NCI-H526 treated with DMSO at 0.1 percent for 48 hours (cell line): ENCODE results near the gene PPP6R1.

Experiments
- DNase-seq: peaks from one replicate; lab custom pipeline; 2025; lab: John Stamatoyannopoulos, UW

PPP6R1 gene

DNA sequence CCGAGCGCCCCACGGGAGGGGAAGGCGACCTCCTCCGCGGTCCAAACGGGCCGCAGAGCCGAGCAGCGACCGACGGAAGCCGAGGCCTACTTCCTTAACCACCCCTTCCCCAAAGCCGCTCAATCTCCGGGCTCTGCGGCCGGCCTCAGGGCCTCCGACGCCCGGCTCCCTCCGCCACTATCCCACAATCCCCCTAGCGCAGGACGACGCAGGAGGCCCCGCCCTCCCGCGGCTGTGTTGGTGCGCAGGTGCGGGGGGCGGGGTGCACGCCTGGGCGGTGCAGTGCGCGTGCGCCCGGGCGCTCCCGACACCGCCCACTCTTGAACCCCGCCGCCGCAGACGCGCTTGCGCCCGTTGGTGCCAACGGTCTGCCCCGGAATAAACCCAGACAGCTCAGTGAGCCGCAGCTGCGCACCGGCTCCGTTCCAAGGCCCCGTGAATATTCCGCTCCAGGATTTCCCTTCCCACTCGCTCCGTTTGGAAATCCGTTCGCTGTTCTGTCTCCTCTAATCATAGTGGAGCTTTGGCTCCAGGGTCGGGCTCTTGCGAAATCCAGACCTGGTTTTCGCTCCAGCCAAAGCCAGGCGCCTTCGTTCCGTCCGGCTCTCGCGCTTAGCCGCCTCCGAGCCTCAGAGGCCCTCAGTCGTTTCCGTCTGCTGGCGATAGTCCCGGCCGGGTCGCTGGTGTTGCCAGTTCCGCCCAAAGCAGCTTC is at the start of gene PPP6R1:
TSS of gene PPP6R1 (minus strand) at position 190 of the 712 bp plus-strand sequence. CDS start 11,914 bp downstream, outside the sequence.
- peak; percentile 99 for DNase-seq

- DNase-seq, result no peak
These were observed 49.5 kb upstream of the PPP6R1 start for GRCh38 chr19:55308281-55308680.

DNA sequence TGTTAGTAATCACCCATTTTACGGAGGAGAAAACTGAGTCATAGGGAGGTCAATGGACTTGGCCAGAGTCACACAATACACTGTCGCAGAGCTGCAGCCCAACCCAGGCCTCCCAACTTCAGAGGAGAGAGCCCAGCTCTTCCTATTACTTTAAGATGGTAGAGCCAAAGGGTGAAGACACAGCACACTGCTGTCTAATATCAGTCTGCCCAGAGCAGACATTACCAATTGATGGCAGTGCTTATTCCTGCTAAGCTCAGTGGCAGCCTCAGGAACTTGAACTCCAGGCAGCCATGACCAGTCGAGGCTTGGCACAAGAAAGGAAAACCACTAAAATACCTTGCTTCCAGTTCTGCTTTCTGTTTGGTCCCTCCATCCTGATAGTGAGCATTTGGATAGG is 47.9 kb upstream of the PPP6R1 start:
- no peak for DNase-seq

GRCh38 chr19:55305983-55306562 is 47.3 kb upstream of the PPP6R1 start:
- DNase-seq, result no peak

DNA sequence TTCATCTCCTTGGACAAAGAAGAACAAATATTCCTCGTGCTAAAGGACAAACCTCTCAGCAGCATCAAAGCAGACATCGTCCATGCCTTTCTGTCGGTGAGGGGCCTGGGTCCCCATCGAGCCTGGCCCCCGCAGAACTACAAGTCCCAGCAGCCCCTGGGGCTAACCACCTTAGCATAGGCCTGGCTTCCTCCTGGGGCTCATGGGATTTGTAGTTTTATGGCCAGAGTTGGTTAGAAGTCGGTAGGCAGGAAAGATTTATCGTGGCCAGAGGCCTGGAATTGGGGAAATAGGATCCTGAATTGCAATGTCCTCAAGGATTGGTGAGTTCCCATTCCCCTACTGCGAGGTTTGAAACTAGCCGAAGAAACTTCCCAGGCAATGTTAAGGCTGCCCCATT is 46.7 kb upstream of the PPP6R1 start:
- peak; percentile 32 for DNase-seq

GRCh38 chr19:55304980-55305379 is 46.2 kb upstream of the PPP6R1 start:
- no peak for DNase-seq

DNA sequence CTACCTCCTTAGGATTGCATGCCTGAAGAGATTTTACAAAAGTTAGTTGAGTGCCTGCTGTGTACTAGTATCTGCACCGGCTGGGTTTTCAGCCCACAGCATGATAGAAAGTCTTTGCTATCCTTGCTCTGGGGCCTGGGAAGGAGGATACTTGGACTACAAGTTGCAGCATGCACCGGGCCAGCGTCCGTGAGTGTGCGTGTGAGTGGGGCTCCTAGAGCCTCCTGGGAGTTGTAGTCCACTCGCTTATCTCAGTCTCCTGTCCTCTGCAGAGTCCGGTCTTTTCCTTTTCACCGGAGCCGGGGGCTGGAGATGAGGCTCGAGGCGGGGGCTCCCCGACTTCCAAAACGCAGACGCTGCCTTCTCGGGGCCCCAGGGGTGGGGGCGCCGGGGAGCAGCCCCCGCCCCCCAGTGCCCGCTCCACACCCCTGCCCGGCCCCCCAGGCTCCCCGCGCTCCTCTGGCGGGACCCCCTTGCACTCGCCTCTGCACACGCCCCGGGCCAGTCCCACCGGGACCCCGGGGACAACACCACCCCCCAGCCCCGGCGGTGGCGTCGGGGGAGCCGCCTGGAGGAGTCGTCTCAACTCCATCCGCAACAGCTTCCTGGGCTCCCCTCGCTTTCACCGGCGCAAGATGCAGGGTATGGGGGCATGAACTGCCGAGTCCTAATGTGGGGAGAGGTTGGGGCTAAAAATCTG is 45.6 kb upstream of the PPP6R1 start:
- DNase-seq, result peak; percentile 32

DNA sequence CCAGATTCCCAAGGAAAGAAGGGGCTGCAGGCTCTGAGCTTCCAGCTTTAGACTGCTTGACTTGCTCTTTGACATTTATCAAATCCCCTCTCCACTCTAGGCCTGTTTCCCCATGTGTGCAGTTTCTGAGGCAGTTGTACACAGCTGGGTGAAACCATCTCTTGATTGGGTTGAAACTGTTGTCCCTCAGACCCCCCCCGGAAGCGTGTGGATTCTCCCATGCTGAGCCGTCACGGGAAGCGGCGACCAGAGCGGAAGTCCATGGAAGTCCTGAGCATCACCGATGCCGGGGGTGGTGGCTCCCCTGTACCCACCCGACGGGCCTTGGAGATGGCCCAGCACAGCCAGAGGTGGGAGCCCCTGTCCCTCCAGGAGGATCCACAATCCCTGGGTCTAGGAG is 44.7 kb upstream of the PPP6R1 start:
- no peak for DNase-seq

DNA sequence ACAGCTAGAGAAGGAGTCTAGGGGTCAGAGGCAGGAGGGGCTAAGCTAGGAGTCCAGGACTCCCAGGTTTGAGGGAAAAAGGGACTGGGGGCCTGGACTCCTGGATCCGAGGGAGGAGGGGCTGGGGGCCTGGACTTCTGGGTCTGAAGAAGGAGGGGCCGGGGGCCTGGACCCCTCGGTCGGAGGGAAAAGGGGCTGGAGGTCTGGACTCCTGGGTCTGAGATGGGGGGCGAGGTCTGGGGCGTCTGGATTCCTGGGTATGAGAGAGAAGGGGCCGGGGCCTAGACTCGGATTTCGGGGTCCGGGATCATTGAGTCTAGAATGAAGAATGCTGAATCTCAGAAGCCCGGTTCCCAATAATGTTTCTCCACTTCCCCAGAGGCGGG is 43.5 kb upstream of the PPP6R1 start:
- no peak for DNase-seq

- DNase-seq, result peak; percentile 72
These were observed 42.9 kb upstream of the PPP6R1 start for GRCh38 chr19:55301459-55302317.

DNA sequence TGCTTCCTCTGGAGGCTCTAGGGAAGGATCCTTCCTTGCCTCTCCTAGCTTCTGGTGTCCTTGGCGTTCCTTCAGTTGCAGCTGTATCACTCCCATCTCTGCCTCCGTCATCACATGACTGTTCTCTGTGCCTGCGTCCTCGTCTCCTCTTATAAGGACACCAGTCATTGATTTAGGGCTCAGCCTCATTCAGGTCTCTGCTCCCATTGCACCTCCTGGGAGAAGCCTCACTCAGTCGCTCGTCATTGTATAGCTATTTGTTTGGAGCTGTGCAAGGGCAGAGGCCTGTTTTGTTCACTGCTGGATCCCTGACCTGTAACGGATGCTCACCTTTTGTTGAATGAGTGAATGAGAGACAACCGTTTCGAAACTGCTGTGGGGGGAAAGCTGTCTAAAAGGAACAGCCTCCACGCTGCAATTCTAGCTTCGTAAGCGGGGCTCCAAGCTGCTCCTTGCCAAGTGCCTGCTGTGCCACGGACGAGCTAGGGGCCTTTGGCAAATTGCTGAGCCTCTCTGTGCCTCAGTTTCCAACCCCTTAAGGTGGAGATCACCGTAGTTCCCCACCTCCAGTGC is 42.2 kb upstream of the PPP6R1 start:
- no peak for DNase-seq

GRCh38 chr19:55299991-55300390 is 41.2 kb upstream of the PPP6R1 start:
- no peak for DNase-seq

DNA sequence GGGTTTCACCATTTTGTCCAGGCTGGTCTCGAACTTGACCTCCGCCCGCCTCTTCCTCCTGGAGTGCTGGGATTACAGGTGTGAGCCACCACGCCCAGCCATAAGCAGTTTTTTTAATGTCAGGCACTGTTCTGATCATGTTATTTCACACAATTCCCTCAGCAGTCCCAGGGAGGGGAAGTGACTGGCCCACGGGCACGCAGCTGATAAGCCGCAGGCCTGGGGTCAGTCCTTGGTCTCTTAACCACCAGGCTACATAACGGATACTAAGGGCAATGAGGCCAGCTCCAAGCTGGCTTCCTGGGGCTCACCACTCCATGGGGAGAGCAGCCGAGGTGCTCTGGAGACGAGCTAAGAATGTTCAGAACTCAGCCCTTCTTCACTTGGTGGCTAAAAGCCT is 38.5 kb upstream of the PPP6R1 start:
- DNase-seq, result no peak

- no peak for DNase-seq
These were observed 30.4 kb upstream of the PPP6R1 start for GRCh38 chr19:55289117-55289796.

GRCh38 chr19:55287361-55288079 is 28.7 kb upstream of the PPP6R1 start:
- DNase-seq, result no peak

DNA sequence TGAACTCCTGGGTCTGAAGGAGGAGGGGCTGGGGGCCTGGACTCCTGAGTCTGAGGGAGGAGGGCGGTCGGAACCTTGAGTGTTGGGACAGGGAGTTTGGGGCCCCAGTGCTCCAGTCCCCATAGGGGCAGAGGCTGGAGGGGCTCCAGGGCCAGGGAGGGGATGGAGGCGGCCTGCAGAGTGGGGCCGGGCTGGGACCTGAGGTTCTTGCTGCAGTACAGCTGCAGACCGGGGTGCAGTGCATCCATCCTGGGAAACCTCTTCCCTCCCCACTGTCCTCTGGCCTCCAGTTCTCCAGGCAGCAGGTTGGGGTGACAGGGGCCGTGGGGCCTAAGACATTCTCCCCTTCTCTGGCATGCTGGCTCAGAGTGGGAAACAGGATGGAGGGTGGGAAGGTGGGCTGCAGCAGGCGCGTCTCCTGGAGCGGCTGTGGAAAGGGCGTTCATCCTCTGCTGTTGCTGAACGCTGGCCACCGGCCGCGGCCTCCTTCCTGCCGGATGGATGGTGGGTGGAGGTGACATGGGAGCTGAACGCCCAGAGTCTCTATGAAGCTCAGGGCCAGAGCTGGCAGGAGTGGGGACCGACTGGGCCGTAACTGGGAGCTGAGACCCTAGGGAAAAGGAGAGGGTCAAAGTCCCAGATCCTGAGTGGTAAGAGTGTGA is 26.5 kb upstream of the PPP6R1 start:
- no peak for DNase-seq

DNA sequence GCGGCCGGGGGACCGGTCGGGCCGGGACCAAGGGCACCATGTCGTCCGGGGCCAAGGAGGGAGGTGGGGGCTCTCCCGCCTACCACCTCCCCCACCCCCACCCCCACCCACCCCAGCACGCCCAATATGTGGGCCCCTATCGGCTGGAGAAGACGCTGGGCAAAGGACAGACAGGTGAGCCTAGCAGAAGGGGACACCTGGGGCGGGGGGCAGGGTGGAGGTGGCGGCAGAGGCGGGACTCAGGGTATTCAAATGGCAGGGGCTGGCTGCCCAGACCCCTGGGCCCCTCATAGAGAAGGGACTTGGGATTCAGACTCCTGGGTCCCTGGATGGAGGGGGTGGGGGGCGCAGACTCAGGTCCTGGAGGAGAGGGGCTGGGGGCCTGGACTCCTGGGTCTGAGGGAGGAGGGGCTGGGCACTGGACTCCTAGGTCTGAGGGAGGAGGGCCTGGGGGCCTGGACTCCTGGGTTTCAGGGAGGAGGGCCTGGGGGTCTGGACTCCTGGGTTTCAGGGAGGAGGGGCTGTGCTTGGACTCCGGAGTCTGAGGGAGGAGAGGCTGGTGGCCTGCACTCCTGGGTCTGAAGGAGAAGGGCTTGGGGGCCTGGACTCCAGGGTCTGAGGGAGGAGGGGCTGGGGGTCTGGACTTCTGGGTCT is 25.7 kb upstream of the PPP6R1 start:
- DNase-seq, result no peak

DNA sequence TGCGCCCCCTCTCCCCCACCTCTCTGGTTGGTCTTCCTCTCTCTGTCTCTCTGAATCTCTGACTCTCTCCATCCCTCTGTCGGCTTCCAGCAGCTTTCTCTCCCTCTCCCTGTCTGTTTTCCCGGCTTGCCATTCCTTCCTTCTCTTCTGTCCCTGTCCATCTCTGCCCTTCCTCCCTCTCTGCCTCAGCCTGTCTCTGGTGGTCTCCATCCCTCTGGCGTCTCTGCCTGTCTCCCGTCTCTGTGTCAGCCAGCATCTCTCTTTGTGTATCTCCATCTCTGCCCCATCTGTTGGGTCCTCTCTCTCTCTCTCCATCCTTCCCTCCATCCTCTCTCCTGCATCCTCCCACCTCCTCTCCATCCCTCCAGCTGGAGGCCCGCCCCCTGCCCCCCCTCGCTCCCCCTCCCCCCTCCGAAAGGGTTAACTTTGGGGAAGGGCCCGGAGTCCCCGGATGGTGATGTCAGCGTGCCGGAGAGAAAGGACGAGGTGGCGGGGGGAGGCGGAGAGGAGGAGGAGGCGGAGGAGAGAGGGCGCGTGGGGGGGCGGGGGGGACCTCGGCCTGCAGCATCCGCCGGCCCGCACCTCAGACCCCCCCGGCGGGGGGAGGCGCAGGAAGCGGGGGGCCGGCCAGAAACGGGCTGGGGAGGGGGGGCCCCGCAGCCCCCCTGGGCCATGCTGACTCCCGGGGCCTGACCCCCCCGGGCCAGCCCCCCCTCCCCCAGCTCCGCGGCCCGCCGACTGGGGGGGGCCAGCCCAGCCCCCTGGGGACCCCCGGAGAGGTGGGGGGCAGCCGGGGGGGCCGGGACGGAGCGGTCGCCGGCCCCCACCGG is 24.9 kb upstream of the PPP6R1 start, which contains the start of gene BRSK1:
TSS of gene BRSK1 (plus strand) at position 450 of the 830 bp plus-strand sequence. CDS start 446 bp downstream, outside the sequence.
- DNase-seq, result peak; percentile 31
